GM10847 (cell line): ENCODE results near the gene C16orf92.

Experiments
- POLR2A ChIP-seq: IDR thresholded peaks from 2 replicates; pipeline ENCODE4 v1.6.1; 2011; ENCODE audit not compliant: insufficient read length; ENCODE audit errors: extremely low read depth

C16orf92 gene, protein sequence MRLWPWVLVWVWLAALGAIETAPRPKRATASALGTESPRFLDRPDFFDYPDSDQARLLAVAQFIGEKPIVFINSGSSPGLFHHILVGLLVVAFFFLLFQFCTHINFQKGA

DNA sequence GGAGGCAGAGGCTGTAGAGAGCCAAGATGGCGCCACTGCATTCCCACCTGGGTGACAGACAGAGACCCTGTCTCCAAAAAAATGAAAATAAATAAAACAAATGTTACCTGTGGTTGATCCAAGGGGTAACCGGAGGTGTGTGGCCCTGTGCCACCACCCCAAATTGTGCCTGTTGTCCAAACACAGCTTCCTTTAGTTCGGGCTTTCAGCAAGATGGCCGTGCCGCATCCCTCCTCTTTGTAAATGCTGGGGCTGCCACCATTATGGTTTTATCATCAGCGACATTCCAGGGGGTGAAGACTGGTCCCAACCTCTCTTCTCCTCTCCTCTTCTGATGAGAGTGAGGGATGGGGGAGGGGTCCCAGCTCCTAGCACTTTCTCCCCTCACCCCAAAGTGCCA lies at the start of gene C16orf92:
Gene C16orf92 (plus strand): TSS at position 312 of the 400 bp plus-strand sequence. CDS start 143 bp downstream, outside the sequence.
- TF ChIP-seq POLR2A, result no peak

DNA sequence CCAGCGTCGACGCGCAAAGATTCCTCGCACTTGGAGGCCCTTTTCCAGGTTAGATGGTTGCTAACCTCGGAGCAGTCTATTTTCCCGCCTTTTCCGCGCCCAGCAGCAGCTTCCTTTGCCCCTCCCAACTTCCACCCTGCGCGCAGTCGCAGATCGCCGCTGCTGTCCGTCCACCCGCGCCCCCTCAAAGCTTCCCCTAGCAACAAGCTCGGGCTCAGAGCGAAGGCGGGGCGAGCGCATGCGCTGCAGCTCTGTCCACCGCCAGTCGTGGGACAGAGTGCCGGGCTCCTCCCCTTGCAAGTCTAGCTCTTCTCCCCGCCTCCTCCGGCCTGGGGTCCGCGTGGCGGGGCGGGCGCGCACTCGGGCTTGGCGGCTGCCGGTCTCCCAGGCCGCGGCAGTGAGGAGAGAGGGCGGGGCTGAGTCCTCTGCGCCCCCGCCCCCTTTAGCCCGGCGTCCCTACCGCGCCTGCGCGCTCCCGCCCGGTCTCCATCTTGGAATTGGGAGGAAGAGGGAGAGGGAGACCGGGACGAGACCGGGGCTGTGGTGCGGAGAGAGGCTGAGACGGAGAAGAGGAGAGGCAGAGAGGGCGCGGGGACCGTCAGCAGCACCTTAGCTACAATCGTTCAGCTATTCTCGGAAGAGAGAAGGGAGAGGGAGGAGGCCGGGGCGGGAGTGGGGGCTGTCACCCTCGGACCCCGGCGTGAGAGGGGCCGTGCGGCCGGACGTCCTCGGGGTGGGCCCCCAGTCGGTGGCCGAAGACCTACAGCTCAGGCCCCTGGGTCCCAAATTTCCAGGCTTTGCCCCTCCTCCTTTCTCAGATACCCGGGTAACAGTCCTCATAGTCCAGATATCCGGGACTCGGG lies 49.4 kb upstream of the C16orf92 start, which contains the start of gene TAOK2:
Gene TAOK2 (plus strand): TSS at position 485 of the 863 bp plus-strand sequence. CDS start 3,905 bp downstream, outside the sequence.
- peak; percentile 82 for TF ChIP-seq POLR2A

DNA sequence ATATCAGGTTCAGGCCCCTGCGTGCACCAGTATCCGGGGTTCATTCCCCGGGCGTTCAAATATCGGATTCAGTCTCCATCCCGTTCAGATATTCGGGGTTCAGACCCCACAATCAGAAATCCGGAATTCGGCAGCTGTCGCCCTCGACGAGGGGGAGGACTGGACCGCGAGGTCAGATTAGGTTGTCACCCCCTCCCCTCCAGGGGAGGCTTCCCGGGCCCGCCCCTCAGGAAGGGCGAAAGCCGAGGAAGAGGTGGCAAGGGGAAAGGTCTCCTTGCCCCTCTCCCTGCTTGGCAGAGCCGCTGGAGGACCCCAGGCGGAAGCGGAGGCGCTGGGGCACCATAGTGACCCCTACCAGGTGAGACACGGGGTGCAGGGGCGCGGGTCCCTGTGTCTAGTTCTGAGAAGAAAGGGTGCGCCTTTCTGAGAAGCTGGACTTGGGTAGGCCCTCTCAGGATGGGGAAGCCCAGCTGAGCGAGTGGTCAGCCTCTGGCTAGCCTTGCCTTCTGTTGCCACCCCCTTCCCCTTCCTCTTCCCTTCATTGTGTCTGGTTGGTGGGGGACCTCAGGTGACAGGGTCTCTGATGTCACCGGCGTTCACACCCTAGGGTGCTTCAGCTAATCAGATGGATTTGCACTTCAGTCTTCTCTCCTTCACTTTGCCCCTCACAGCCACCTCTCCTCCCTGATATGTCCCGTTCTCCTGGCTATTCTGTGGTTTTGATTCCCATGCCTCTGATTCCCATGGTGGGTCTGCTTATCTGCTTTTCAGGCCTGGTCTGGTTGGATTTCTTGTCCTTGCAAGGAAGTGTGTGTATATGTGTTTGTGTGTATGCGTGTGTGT lies 48.5 kb upstream of the C16orf92 start:
- TF ChIP-seq POLR2A, result no peak

DNA sequence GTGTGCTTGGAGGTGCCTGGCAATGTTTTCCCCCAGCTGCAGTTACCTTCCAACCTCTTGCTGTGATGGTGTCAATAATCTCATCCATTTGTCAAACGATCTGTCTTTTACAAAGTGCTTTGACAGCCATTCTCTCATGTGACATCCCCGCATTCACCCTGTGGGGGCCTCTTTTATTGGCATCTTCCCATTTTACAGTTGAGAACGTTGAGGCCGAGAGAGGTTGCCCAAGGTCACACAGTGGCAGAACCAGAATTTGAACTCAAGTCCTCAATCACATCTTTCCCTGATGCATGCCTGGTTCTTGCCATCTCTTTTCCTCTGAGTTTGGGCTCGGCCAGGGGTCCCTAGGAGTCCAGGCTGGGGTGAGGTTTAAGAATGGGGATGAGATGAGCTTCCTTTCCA lies 47.9 kb upstream of the C16orf92 start:
- no peak for TF ChIP-seq POLR2A

DNA sequence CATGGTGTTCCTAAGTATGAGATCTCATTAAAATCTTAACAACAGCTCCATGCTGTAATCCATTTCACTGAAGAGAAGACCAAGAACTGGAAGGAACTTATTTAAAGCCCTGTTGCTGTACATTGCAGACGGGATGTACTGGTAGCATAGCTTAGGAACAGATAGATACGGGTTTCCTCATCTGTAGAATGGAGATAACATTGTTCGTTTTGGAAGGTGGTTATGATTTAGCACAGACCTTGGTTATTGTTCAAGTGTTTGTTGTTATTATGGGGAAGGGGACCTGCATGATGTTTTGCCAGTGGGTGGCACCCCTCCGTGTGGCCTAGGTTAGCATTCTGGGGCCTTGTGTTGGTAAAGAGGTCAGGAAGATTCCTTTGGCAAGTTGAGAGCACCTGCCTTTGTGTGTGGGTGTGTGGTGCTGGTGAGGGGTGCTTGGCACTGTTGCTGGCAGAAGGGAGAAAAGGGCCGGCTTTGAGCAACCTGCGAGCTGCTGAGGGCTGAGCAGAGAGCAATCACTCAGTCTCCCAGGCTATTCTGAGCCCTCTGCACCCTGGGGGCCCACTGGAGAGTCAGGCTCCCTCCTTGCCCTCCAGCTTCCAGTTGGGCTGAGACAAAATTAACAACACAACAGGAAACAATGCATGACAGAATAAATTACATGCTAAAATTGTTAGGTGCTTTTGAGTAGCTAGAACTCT lies 47.0 kb upstream of the C16orf92 start:
- TF ChIP-seq POLR2A, result no peak

DNA sequence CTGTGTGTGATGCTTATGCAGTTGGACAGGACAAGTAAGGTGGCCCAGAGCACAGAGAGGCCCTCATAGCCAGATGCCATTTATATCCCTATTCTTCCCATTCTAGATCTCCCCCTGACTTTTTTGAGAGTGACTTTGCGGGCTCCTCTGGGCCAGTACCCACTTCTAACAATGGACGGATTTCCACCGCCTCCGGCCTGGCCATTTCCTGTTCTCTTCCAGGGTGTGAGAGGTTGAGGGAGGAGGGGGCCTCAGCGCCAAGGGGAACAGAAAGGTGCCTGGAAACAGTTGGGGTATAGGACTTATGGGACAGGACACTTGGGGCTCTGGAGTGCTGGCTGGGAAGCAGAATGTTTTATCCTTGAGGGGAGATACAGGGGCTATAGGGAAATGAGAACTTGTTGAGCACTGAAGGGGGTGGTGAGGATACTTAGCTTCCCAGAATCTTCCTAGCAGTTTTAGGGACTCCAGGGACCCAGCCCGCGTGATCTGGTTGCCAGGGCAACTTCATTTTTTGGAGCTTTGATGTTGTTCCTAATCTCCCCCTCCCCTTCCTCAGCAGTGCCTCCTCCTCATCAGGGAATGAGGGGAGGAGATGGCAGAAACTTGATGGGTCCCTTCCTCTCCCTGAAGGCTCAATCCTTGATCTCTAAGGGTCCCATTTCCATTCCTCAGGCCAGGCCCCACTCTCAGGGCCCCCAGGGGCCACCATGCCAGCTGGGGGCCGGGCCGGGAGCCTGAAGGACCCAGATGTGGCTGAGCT lies 45.8 kb upstream of the C16orf92 start:
- TF ChIP-seq POLR2A, result no peak

DNA sequence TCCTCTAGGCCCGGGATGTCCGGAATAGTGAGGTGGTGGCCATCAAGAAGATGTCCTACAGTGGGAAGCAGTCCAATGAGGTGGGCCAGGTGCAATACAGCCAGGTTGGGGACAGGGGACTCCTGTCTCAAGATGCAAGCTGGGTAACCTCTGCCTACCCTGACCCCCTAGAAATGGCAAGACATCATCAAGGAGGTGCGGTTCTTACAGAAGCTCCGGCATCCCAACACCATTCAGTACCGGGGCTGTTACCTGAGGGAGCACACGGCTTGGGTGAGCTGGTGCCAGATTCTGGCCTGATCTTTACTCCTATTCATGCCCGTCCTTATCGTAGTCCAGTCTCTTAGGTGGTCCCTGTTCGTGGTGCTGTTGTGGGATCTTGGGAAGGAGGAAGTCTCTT lies 44.9 kb upstream of the C16orf92 start:
- no peak for TF ChIP-seq POLR2A

DNA sequence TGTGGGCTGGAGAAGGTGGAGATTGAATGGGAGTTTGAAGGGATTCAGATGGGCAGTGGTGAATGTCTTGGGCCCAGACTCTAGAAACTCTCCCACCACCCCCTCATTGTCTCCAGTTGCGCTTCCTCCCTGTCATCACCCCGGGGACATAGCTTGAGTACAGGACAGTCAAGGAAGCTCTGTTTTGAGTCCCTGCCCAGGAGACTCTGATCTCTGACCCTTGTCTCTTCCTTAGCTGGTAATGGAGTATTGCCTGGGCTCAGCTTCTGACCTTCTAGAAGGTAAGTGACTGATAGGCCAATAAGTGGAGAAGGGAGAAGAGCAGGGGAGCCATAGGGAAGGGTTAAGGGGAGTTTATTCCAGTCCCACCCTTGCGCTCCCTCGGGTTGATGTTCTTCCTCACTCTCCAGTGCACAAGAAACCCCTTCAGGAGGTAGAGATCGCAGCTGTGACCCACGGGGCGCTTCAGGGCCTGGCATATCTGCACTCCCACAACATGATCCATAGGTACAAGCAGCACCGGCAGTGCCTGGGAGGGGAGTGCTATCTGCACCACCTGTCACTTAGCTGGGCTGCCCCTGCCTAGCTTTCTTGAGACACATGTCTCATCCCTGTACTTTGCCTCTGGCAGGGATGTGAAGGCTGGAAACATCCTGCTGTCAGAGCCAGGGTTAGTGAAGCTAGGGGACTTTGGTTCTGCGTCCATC lies 44.3 kb upstream of the C16orf92 start:
- no peak for TF ChIP-seq POLR2A

DNA sequence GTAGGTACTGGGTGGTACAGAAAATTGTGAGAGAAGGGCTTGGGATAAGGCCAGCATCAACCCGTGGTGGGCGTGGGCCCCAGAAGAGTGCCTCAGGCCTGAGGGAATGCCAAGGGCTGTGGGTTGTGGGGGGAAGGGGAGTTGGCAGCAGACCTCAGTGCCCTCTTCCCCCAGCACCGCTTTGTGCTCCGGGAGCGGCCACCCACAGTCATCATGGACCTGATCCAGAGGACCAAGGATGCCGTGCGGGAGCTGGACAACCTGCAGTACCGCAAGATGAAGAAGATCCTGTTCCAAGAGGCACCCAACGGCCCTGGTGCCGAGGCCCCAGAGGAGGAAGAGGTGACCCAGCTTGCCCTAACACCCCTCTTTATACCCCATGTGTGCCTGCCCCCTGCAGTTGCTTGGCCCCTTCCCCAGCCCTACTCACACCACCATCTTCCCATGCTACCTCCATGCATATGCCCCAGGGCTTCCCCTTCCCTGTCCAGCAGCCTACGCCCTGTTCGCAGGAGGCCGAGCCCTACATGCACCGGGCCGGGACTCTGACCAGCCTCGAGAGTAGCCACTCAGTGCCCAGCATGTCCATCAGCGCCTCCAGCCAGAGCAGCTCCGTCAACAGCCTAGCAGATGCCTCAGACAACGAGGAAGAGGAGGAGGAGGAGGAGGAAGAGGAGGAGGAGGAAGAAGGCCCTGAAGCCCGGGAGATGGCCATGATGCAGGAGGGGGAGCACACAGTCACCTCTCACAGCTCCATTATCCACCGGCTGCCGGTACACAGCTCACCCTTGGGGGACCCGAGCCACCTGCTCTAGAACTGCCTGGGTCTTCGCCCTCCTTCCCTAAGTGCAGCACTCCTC lies 40.2 kb upstream of the C16orf92 start:
- no peak for TF ChIP-seq POLR2A

DNA sequence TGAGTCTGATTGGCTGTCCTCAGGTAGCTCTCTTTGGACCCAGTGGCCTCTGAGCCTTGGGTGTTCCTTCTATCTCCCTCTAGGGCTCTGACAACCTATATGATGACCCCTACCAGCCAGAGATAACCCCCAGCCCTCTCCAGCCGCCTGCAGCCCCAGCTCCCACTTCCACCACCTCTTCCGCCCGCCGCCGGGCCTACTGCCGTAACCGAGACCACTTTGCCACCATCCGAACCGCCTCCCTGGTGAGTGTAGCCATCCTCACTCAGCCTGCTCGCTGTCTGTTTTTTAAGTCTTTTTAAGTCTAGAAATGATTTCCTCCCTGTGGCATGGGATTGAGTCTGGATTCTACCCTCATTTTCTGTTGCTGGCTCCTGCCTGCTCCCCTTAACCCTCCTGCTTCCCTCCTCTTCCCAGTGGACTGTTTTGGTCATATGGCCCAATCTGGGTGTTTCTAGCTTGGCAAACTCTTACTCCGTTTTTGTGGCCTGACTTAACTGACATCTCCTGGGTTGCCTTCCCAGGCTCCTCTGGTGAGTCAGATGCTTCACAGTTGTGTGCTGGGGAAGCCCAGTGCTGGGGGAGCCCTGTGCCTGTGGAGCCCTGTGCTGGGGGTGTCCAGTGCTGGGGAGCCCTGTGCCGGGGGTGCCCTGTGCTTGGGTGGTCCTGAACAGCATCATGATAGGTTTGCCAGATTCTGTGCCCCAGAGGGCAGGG lies 39.4 kb upstream of the C16orf92 start:
- TF ChIP-seq POLR2A, result no peak

DNA sequence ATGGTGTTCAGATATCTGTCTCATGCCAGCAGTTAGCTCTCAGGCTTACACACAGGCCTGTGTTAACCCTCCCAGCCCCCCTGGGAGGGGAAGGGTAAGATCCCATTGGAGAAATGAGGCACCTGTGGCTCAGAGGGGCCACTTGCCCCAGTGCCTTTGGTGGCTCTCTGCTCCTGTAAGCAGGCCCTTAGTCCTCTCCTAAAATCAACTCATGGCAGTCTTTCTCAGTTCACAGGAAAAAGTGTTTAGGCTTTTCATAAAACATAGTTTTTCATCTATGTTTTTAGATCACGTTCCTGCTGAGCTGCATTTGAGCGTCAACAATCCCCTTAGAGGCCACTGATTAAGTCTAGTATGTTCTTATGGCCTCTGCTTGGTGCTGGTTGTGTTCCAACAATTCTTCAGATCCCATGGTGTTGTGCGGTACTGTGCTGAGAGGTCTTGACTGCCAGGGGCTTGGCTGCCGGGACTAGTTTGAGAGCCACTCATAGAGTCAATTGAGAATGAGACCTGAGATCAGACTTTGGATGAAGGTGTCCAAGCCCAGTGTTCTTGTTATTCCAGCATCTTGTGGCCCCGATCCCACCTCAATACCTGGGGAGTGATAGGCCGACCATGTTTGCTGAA lies 38.7 kb upstream of the C16orf92 start:
- no peak for TF ChIP-seq POLR2A

DNA sequence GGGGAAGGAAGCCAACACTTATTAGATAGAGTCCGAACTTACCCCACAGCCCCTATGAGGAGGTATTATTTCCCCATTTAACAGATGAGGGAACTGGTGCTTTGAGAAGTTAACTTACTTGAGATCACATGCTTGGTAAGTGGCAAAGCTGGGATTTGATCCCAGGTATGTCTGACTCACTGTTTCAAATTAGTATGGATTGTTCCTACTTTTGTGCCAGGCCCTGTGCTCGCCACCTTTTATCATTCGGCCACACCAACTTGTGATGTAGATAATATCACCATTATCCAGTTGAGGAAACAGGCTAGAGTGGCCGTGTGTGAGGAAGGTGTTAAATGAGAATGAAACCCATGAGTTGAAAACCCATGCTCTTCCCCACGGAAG lies 38.2 kb upstream of the C16orf92 start:
- no peak for TF ChIP-seq POLR2A
